DND-41 (cell line): Measurements from ENCODE around the gene TTYH3.

Source experiments
- CTCF ChIP-seq: IDR thresholded peaks from 2 replicates; pipeline ENCODE4 v1.5.1; 2012; ENCODE audit warnings: borderline replicate concordance, low read length, moderate library complexity, mild to moderate bottlenecking; ENCODE audit not compliant: poor library complexity, severe bottlenecking; ENCODE audit errors: extremely low read depth
- EZH2 ChIP-seq: IDR thresholded peaks from 3 replicates; pipeline ENCODE4 v1.6.1; 2012; ENCODE audit warnings: borderline replicate concordance, low read depth, mild to moderate bottlenecking, moderate library complexity, low read length, inconsistent platforms; ENCODE audit not compliant: severe bottlenecking

- TF ChIP-seq EZH2 (no peak), CTCF (no peak)
Observed at GRCh38 chr7:2594599-2594998, 37.2 kb upstream of the TTYH3 start.
